NCI-H1417 (cell line): ENCODE measurements around the gene KCNB1.

Experiments used
- DNase-seq, 3 experiments: peaks; one replicate each; lab custom pipeline; 2025; lab: John Stamatoyannopoulos, UW

The KCNB1 gene

GRCh38 chr20:49388744-49389143, 93.7 kb downstream of the KCNB1 start:
- no peak for DNase-seq

DNA sequence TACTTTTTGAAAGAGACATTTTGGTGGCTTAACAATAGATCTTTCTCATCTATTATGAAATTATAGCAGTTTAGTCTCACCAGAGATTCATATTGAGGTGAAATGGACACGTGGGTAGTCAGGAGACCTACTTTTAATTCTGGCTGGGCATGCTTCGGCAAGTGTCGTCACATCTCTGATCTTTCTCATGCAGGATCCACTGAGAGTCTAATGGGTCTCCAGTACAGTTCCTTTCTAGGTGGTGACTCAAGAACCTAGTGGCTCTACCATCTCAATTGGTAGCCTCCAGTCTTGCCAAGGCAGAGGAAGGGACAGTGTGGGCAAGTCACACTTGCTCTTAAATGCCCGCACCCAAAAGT, 94.9 kb downstream of the KCNB1 start:
- no peak for DNase-seq

DNA sequence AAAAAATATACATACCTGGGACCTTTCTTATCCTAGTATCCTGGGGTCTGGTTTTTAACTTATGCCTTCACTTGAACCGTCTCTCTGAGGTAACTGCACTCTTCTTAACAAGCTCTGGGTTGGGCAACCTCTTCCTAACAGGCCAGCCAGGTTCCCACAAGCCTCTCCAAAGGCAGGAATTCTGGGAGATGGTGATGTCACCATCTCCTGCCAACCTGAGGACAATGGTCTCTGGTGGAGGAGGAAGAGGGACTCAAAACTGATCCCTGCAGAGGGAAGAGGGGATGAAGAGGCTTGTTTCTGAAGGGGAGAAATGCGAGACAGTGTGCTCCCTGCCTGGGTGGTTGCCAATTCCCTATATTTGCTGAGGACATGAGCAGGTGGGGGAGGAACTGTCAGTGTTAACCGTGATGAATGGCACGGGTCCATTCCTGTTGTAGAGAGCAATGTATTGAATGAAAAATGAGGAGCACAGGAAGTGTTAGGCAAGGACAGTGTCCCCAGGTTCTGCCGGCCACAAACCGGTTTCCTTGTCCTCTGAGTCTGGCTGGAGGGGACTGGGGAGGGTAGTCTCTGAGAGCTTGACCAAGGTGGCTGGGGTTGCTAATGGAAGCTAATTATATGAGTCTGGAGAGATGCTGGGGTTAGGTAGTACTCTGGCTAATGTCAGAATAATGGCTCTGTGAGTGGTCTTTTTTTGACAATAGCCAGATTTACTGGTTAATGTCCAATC, 95.5 kb downstream of the KCNB1 start:
- peak; percentile 39 to 95 (median 79) for DNase-seq

DNA sequence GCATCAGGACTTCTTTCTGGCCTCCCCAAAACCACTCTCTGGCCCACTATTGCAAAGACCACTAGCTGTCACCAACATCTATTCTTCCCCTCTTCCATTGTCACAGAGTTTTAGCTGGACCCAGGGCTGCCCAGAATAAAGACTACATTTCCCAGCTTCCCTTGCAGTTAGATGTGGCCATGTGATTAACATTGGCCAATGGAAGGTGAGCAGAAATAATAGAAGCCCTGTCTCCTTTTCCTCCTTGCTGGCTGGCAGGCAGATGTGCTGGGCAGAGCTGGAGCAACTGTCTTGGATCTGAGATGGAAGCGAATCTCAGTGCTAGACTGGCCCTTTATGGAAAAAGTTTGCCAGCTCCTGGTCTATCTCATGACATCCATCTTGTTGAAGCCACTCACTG, 97.0 kb downstream of the KCNB1 start:
- DNase-seq, result peak in 2 of 3 experiments; percentile 14 to 39

DNA sequence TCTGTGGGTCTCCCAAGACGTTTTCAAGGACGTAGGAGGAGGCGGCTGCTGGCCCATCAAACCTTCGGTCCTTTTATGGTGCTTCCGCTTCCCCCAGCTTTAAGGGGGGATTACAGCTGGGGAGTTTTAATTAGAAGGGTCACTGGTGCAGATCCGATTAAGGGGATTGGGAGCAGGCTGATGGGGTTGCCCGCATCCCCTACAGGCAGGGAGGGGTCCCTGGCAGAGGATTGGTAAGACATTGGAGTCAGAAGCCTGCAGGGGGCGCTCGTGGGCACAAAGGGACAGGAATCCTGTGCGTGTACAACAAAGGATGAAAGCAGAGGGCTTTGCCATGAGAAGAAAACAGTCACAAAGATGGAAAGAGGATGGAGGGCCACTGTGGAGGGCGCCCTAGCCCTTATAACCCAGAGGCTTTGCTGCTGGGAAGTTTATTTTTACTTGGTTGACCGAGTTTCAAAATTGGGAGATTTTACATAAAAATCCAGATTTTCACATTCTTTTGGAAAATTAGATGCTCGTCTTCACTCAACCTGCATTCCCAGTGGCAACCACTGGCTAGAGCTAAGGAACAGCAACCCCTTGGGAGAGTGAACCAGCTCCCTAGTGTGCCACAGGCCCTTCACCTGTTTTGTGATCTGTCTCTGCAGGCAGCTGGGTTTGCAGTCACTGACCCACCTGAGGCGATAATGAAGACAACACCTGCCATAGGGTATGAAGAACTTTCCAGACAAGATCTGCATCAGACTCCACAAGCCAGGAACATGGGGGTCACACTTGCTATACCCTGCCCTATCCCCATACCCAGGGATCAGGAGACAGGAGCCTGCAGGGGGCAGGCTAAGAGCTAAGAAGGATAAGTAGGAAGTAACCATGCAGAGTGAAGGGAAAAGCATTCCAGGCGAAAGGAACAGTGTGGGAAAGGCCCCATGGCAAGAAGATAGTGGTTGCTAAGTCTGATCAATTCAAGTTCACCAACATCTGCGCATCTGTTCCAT, 97.7 kb downstream of the KCNB1 start:
- DNase-seq, result peak in 2 of 3 experiments; percentile 35 to 80

DNA sequence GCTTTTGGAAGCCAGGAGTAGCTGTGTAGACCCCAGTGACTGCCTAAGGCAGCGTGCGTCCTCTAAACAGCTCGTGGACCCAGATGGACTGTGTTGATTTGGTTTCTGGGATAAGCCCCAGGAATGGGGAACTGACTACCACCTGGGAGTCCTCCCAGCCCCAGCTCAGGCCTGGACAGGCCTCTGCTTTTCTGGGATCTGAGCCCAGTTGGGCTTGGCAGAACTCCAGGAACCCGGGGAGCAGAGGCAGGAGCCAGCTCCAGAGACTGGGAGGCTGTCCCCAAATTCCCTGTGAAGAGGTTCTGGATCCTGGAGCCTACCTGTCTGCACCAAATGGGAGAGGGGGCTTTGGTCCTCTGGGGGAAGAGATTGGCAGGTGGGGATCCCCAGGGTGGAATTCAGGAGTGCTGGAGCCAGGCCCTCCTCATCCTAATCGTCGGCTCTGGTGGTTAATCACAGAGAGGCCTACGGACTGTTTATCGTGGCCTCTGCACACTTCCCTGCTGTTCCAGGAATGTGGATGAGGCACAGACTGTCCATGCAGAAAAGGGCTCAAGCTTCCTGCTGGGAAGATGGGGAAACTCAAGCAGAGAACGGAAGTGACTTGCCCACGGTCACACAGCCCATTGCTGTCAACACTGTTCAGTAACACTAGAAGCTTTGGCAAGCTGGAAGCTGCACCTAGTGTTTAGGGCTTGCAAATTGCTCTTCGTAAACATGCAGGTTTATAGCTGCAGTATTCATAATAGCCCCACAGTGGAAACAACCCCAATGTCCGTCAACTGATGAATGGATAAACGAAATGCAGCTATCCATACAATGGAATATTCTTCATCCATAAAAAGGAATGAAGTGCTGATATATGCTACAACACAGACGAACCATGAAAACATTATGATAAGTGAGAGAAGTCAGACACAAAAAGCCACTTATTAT, 100.6 kb downstream of the KCNB1 start:
- DNase-seq, result peak in 2 of 3 experiments; percentile 11 to 50

- DNase-seq, result peak in 2 of 3 experiments; percentile 51 to 73
Measured at GRCh38 chr20:49380337-49380780, 102.1 kb downstream of the KCNB1 start.

GRCh38 chr20:49379338-49379737, 103.1 kb downstream of the KCNB1 start:
- no peak for DNase-seq

DNA sequence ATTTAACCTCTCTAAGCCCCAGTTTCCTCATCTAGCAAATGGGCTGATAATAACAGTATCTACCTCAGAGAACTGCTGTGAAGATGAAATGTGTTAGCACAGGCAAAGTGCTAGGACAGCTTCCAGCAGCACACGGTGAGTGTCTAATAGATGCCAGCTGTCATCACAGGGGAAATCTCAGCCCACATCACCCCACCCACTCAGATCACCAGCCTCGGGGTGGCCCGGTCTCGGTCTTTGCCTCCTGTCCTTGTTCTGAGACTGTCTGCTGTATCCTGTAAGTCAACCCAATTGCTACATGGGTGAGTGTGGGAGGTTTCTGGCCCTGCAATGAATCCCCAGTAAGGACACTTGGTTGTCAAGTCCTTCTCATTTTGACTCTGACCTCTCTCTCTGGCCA, 105.1 kb downstream of the KCNB1 start:
- DNase-seq, result no peak

DNA sequence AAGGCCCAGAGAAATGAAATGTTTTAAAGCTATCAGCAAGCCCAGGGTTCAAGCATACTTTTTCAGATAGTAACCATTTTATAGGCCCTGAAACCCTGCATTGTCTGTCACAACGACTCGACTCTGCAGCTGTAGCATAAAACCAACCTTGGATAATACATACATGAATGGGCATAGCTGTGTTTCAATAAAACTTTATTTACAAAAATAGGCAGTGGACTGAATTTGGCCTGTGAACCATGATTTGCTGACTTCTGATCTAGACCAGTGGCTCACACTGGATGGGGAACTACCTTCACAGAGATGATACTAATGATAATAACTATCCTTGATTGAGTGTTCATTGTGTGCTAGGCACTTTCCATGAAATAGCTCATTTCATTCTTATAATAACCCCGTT, 107.3 kb downstream of the KCNB1 start:
- no peak for DNase-seq

- no peak for DNase-seq
Measured at GRCh38 chr20:49372095-49372734, 110.3 kb downstream of the KCNB1 start.

DNA sequence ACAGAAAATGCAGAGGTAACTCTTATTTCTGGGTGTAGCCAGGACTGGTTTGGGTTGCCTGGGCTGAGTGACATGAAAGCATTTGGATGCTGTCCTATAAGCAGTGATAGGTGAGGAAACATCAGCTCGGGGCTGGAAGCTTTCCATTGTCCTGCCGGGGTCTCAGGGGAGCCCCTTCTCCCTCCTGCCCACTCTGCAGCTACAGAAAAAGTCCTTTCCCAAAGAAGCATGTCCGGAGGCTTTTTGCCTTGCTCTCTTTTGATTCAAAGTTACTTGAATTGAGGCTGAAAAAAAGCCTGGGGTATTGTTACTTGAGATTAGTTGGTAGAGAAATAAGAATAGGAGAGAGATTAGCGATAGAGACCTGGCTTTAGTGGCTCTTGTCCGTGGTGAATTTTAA, 113.9 kb downstream of the KCNB1 start:
- no peak for DNase-seq

DNA sequence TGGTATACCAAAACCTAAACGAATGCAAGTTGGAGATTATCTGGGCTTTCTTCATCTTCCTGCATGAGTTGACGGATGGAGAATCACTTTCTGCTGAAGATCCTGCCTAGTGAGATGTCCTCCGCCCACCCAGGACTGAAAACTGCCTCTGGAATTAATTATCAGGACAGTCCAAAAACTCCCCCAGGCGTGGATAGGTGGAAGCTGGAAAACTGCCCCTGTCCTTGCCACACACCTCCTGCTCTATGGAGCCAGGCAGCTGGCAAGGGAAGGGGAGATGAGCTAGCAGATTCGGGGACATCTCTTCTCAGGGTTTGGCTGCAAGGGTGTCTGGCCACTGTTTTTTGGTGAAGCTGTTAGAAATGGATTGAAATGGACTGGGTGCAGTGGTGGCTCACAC, 115.4 kb downstream of the KCNB1 start:
- no peak for DNase-seq

DNA sequence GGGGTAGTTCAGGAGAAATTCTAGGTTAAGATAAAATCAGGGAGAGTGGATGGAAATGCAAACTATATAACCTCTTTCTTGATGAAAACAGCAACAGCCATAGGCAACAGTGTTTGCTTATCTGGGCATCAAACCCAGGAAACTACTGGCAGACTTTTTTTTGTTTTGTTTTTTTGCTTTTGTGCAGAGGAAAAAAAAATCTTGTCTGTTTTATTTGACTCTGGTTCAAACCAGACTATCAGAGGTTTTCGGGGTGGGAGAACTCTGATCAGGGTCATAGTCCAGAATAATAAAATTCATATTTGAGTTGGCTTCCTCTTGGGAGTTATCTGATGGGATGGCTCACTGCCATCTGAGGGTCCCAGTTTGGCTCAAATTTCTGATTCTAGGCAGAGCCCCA, 115.8 kb downstream of the KCNB1 start:
- no peak for DNase-seq

- DNase-seq, result no peak
Measured at GRCh38 chr20:49361862-49362660, 120.4 kb downstream of the KCNB1 start.

GRCh38 chr20:49360242-49360968, 122.1 kb downstream of the KCNB1 start:
- no peak for DNase-seq

- DNase-seq, result peak in 2 of 3 experiments; percentile 51 to 73
Measured at GRCh38 chr20:49356676-49357075, 125.8 kb downstream of the KCNB1 start.

- DNase-seq, result no peak
Measured at GRCh38 chr20:49354673-49355072, 127.8 kb downstream of the KCNB1 start.

DNA sequence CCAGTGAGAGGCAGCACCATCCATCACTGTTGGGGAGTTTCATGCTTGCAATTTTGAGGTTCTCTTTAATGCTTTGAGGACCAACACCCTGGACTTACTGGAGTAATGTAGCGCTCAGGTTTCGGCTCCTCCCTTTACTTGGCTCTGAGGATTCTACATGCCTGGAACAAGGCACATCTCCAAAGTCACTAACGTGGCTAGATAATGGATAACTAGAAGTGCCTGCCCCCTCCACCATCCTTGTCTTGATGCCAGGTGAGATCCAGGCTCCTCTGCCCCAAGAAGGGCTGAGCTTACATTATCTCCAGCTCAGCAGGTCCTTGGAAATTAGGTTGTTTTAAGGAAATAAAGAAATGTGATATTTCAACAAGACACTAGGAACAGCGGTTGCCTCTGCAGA, 129.1 kb downstream of the KCNB1 start:
- no peak for DNase-seq

DNA sequence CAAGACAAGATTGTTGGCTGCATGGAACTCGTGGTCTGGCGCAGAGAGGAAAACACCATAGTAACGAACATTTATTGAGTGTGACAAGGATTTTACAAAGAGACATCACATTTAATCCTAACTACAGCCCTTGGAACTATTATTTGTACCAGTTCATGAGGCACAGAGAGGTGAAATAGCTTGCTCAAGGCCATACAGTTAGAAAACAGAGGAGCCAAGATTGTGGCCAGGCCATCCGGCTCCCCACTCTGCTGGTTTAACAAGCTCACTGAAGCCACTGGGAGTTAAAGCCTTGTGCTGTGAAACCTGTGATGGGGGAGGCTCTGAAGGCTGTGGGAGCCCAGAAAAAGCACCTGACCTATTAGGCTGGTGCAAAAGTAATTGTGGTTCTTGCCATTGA, 129.7 kb downstream of the KCNB1 start:
- no peak for DNase-seq
